ENCODE measurements around the gene SASH1. TPM values are rescaled to one million over a fixed set of nuclear protein-coding genes. Genes with fewer than 3 reads are reported as not detected.

SASH1 gene
- total and polyA plus RNA-seq, 2 donors (not counting 3 experiments of a cell fraction or from before 2014, with no cell fraction given) = 18.5 to 103 TPM

DNA sequence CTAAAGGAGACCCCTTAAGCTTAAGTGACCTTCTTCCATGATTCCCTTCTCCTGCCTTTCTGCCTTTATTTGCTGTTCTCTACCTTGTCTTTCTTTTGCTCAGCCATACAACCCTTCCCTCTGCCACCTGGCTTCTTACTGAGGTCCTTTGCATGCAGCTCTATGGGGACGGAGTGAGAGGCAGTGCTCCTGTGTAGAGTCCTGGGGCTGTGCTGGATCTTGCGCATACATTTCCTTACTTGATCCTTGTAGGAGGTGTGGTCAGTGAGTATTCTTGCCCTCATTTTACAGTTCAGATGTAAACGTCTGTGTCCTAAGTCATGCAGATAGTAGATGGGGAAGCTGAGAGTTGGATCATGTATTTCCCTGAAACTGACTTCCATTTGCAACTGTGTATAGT lies 5.7 kb downstream of the SASH1 start:
- peaks cover 99% of the 10 kb centered on the region for H3K79me2 ChIP-seq (ENCODE audit: control insufficient read depth, insufficient read depth, low read length)
- no peak overlapping the region for H2AFZ ChIP-seq (ENCODE audit: low read depth, low read length)
- DNase-seq (ENCODE audit: low read depth, low spot score) (no peak), FAIRE-seq (no peak)
- ChIA-PET POLR2A (no interaction called here), CTCF (interaction anchor here (0.8 to 5.1 kb wide), 3 partner anchors 11 to 97 kb away, joined by 3 to 36 read pairs (median 3); no protein-coding TSS in a partner anchor)
- no peaks in the 10 kb centered on the region for H3K36me3 ChIP-seq (ENCODE audit: control insufficient read depth in 2 of 2, extremely low read depth in 1 of 2, insufficient read depth in 2 of 2, low read length in 2 of 2)
- no peak overlapping the region for H3K4me2 ChIP-seq (ENCODE audit: insufficient read depth, low read length)
- no peaks in the 10 kb centered on the region for H4K20me1 ChIP-seq (replicated peaks; ENCODE audit: control insufficient read depth, extremely low read depth, insufficient read depth, low read length)
- H3K9me1 ChIP-seq (replicated peaks; ENCODE audit: control insufficient read depth, extremely low read depth, insufficient read depth, low read length) = no peaks in the 10 kb centered on the region
- H3K27ac ChIP-seq (ENCODE audit: insufficient read depth, low read depth, low read length) = no peak overlapping the region
- no peak overlapping the region for H3K4me3 ChIP-seq (replicated peaks in 1 of 3; ENCODE audit: insufficient read depth in 1 of 3, low read depth in 1 of 3, low read length in 3 of 3)
- no peaks in the 10 kb centered on the region for H3K9me3 ChIP-seq (replicated peaks; ENCODE audit: control insufficient read depth, insufficient read depth, low read length)
- dilution Hi-C loops (cut with MboI; ENCODE audit: extremely low pct_ligation_motif_present, low sequenced_read_pairs) = no loop called here
- no peak overlapping the region for H3K9ac ChIP-seq (replicated peaks; ENCODE audit: extremely low read depth, insufficient read depth, low read length)
- no TSS peak for BruUV-seq (replicated peaks)
- intact Hi-C loops (cut with micrococcal nuclease) = no loop called here
- TF ChIP-seq MYC (IDR thresholded peaks at IDR 0.05; ENCODE audit: low read depth, low read length) = no peak
- no peak for TF ChIP-seq EZH2 (IDR thresholded peaks at IDR 0.05; ENCODE audit: borderline replicate concordance, low read depth, low read length, severe bottlenecking)
- no peak for TF ChIP-seq GATA2 (IDR thresholded peaks at IDR 0.05; ENCODE audit: insufficient read depth, insufficient read length, low read depth, low read length)
- TF ChIP-seq POLR2A (IDR thresholded peaks at IDR 0.05; ENCODE audit: low read depth, low read length) = no peak
- no peak for TF ChIP-seq POLR2AphosphoS5 (IDR thresholded peaks at IDR 0.05; ENCODE audit: insufficient read depth, low read depth, low read length)
- no peak for TF ChIP-seq FOS (IDR thresholded peaks at IDR 0.05; ENCODE audit: borderline replicate concordance, insufficient read depth, low read length)
- TF ChIP-seq JUN (IDR thresholded peaks at IDR 0.05; ENCODE audit: borderline replicate concordance, insufficient read depth, insufficient read length, low read depth) = no peak
- TF ChIP-seq, protein P1, sequence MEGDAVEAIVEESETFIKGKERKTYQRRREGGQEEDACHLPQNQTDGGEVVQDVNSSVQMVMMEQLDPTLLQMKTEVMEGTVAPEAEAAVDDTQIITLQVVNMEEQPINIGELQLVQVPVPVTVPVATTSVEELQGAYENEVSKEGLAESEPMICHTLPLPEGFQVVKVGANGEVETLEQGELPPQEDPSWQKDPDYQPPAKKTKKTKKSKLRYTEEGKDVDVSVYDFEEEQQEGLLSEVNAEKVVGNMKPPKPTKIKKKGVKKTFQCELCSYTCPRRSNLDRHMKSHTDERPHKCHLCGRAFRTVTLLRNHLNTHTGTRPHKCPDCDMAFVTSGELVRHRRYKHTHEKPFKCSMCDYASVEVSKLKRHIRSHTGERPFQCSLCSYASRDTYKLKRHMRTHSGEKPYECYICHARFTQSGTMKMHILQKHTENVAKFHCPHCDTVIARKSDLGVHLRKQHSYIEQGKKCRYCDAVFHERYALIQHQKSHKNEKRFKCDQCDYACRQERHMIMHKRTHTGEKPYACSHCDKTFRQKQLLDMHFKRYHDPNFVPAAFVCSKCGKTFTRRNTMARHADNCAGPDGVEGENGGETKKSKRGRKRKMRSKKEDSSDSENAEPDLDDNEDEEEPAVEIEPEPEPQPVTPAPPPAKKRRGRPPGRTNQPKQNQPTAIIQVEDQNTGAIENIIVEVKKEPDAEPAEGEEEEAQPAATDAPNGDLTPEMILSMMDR (IDR thresholded peaks at IDR 0.05; ENCODE audit: extremely low read depth in 1 of 2, insufficient read depth in 1 of 2, low read depth in 1 of 2, low read length in 2 of 2) = no peak
- TF ChIP-seq, protein P2, sequence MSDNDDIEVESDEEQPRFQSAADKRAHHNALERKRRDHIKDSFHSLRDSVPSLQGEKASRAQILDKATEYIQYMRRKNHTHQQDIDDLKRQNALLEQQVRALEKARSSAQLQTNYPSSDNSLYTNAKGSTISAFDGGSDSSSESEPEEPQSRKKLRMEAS (IDR thresholded peaks at IDR 0.05; ENCODE audit: insufficient read depth, insufficient read length) = no peak
- no peaks in the 10 kb centered on the region for H3K27me3 ChIP-seq (ENCODE audit: control insufficient read depth in 2 of 2, insufficient read depth in 2 of 2, low read length in 2 of 2)
- peaks cover 44% of the 10 kb centered on the region for H3K4me1 ChIP-seq (ENCODE audit: control insufficient read depth, extremely low read depth, insufficient read depth, low read length)

Data from endothelial cell of umbilical vein (primary cell).